GM13977 (cell line): ENCODE data around the gene DHX29.

ENCODE experiments used
- DNase-seq: peaks from one replicate; pipeline ENCODE4 v3.0.0; 2012; ENCODE audit warnings: low spot score
- in situ Hi-C: fragments of 300-500 bp; cut with MboI; formaldehyde crosslinking; loops from one replicate; pipeline ENCODE4 v1.12.0; 2022; ENCODE audit warnings: low sequenced_read_pairs, low pct_unique_long_range_greater_than_20kb, mixed read lengths, inconsistent platforms; ENCODE audit not compliant: unreplicated experiment
- TF ChIP-seq, protein P1 (sequence below): IDR thresholded peaks from 2 replicates; pipeline ENCODE4 v1.5.1; 2012; ENCODE audit warnings: mild to moderate bottlenecking, control low read depth; ENCODE audit not compliant: insufficient read depth; ENCODE audit errors: extremely low read depth, missing control alignments

The DHX29 gene

DNA sequence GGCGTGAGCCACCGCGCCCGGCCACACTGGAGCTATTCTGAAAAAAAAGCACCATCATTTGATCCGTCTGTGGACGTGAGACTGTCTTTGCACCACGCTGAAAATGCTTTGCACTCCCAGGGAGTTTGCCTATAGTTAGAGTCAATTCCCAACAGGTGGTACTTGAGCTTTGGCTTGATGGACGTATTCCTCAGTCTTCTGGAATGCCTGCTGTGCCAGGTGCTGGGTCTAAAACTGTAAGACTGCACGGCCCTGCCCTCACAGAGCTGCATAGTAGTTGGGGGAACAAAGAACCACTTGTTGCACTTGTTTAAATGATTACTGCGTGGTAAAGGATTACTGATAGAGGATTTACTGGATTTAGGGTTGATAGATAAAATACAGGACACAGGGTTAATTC lies 70.7 kb downstream of the DHX29 start:
- DNase-seq, result no peak
- TF ChIP-seq, protein P1, sequence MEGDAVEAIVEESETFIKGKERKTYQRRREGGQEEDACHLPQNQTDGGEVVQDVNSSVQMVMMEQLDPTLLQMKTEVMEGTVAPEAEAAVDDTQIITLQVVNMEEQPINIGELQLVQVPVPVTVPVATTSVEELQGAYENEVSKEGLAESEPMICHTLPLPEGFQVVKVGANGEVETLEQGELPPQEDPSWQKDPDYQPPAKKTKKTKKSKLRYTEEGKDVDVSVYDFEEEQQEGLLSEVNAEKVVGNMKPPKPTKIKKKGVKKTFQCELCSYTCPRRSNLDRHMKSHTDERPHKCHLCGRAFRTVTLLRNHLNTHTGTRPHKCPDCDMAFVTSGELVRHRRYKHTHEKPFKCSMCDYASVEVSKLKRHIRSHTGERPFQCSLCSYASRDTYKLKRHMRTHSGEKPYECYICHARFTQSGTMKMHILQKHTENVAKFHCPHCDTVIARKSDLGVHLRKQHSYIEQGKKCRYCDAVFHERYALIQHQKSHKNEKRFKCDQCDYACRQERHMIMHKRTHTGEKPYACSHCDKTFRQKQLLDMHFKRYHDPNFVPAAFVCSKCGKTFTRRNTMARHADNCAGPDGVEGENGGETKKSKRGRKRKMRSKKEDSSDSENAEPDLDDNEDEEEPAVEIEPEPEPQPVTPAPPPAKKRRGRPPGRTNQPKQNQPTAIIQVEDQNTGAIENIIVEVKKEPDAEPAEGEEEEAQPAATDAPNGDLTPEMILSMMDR, result no peak
- in situ Hi-C loops, result no loop called here

DNA sequence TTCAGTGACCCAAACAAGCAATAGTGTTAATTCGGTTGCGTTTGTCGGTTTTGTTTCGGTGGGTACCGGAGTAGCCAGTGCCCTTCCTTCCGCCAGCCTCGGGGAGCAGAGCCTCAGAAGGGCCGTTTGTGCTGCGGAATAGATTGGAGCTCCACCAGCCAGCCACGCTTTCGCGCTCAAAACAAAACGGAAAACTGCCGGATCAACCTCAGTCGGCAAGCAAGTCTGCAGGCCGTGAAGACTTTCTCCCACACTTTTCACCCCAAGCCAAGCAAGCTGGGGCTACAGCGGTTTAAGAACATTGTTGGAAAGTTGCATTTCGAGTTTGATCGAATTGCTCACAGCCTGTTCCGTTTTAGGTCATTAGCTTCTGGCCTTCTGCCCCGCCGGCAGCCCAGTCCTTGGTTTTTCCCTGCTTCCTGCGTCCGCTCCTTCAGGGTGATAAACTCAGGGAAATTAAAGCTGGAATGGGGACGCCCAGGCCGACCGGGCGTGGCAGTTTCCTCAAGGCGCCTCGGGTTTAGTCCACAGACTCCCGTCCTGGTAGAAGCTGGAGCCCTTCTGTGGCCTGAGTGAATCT lies 73.3 kb downstream of the DHX29 start:
- TF ChIP-seq, protein P1, result no peak
- in situ Hi-C loops, result no loop called here
- no peak for DNase-seq

DNA sequence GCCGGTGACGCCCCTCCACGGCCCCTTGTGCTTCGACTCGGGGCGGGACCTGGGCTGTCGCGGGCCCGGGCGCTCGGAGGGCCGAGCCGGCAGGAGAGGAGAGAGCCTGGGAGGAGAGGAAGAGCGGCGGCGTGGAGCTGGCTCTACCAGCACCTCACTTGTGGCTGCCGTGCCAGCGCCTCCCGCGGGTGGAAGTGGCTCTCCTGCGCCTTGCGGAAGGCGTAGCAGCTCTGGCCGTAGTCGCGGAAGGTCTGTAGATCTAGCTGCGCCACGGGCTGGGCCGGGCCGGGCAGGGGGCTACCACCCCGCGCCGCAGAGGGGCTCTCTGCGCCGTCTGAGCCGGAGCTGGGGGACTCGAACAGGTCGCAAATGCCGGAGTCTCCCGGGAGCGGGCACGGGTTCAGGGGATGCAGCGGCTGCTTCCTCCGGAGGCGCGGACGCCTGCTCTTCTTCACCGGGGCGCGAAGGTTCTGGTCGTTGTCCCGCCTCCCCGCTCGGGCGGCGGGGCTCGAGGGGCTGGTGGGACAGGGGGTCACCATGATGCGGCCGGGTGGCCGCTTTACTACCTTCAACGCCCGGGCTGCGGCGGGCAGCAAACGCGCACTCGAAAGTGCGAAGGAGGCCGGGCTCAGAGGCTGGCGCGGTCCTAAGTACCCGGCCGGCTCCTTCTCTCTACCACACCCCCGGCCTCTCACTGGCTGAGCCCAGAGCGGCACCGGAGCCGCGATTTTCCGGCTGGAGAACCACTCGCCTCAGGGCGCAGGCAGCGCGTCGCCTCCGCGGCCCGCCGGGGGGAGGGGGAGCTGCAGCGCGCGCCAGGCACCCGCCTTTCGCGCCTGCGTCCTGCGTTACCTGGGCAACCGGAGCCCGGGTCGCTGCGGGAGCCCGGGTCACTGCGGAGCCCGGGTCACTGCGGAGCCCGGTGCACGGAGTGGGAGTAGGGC lies 74.2 kb downstream of the DHX29 start, which contains the start of gene CCNO:
Gene CCNO (minus strand): TSS at position 624 of the 944 bp plus-strand sequence. CDS start 85 bp downstream, at position 539.
- TF ChIP-seq, protein P1, result no peak
- in situ Hi-C loops, result no loop called here
- DNase-seq, result peak; percentile 71

DNA sequence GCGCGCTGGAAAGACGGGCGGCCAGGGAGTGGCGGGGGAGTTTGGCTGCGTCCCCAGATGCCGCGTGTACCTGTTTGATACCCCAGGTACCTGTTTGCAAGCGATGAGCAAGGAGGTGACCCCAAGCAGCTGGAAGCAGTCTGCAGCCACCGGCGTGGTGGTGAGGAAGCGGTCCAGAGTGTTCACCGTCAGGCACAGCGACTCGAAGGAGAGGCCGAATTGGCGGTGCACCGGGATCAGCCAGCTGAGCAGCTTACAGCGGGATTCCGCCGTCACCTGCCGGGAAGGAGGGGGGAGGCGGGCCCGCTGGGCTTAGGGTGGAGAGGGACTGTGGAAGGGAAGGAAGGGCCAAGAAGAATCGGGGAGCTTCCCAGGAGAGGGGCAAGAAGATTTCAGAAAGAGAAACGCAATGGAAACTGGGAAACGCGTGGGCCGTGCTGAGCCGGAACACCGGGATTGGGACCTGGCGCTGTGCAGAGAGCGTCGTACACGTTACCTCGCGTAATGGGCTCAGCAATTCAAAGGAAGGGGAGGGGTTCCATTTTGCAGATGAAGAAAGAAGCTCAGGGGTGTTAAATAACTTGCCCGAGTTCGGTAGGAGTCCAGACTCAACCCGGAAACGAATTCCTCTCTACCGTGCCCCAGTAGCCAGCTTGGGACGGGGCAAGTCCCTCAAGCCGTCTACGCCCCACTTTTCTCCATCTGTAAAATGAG lies 75.1 kb downstream of the DHX29 start:
- TF ChIP-seq, protein P1, result no peak
- peak; percentile 33 for DNase-seq
- in situ Hi-C loops, result no loop called here

DNA sequence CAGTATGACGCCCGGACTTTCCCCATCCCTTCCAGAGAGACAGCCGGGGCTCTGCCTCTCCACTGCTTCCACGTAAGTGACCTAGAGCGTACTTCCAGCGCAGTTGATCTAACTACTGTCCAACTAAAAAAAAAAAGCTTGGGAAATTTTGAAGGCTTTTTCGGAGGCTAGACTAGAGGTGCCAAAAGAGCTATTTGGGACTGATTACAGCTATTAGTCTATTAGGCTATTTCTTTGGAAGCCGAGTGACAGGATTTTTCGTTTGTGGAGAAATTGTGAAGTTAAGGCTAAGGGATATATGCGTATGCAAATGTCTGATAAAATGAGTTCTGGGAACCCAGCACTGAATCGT lies 75.6 kb downstream of the DHX29 start:
- no peak for DNase-seq
- in situ Hi-C loops, result no loop called here
- TF ChIP-seq, protein P1, result no peak
